ENCODE results near the gene PADI1. TPM values are rescaled to one million over a fixed set of nuclear protein-coding genes. Genes with fewer than 3 reads are reported as not detected.

Gene PADI1
- total and polyA plus RNA-seq, 2 donors (not counting 1 experiment from before 2014, with no cell fraction given), result not detected

DNA sequence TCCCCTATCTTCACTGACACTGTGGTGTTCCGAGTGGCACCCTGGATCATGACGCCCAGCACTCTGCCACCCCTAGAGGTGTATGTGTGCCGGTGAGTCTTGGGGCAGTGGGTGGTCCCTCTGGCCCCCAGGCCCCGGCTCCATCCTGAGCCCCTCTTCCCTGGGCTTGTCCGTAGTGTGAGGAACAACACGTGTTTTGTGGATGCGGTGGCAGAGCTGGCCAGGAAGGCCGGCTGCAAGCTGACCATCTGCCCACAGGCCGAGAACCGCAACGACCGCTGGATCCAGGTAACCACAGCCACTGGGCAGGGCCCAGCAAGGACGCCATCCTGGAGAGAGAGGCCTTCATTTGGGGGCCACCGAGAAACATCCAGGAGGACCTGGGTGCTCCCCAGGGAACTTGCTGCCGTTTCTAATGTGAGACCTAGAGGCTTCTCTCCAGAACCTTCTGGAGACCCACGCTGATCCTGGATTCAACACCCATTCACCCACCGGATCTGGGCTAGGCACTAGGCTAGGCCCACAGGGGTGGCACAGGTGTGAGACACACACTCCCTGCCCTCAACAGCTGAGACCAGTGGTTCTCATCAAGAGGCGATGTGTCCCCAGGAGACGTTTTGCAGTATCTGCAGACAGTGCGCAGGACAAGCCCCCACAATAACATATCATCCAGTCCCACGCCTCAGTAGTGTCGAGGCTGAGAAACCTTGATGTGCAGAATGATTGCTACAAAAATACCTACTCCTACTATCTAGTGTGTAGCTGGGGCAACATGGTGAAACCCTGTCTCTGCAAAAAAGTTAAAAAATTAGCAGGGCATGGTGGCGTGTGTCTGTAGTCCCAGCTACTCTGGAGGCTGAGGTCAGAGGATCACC lies 66.2 kb downstream of the PADI1 start:
- POLR2A ChIA-PET, result no interaction called here
- Histone ChIP-seq H3K27ac (ENCODE audit: low read length in 2 of 2) (no peak overlapping the region), H3K9ac (ENCODE audit: low read length) (no peak overlapping the region), H3K4me2 (replicated peaks; ENCODE audit: low read depth, low read length, poor library complexity, severe bottlenecking) (no peak overlapping the region), H2AFZ (ENCODE audit: insufficient read depth, low read depth, low read length, poor library complexity, severe bottlenecking) (no peak overlapping the region), H3K9me3 (ENCODE audit: control extremely low read depth in 1 of 3, control insufficient read depth in 2 of 3, insufficient read depth in 1 of 3, low read length in 2 of 3) (no peaks in the 10 kb centered on the region), H3K27me3 (replicated peaks in 1 of 4; ENCODE audit: control extremely low read depth in 1 of 4, control insufficient read depth in 3 of 4, insufficient read depth in 4 of 4, low read length in 3 of 4) (peaks cover 0 to 8% (median 0%) of the 10 kb centered on the region in 4 experiments), H4K20me1 (ENCODE audit: control insufficient read depth, insufficient read depth, low read length, poor library complexity, severe bottlenecking) (no peaks in the 10 kb centered on the region), H3K4me1 (ENCODE audit: control insufficient read depth in 2 of 2, insufficient read depth in 2 of 2, low read length in 2 of 2) (no peaks in the 10 kb centered on the region), H3K79me2 (ENCODE audit: control insufficient read depth, insufficient read depth, low read length) (no peaks in the 10 kb centered on the region), H3K36me3 (replicated peaks in 1 of 2; ENCODE audit: control extremely low read depth in 1 of 2, control insufficient read depth in 1 of 2, extremely low read depth in 1 of 2, insufficient read depth in 2 of 2, low read length in 1 of 2) (no peaks in the 10 kb centered on the region), H3K4me3 (ENCODE audit: control extremely low read depth in 1 of 5, extremely low read depth in 1 of 5, insufficient read depth in 1 of 5, low read depth in 2 of 5, low read length in 4 of 5) (no peak overlapping the region)
- CTCF ChIA-PET, result interaction anchor here (1.2 kb wide), 1 partner anchor 24 kb away, joined by 3 read pairs; no protein-coding TSS in a partner anchor
- ATAC-seq (ENCODE audit: low read depth) (no peak), DNase-seq (no peak)
- Mint-ChIP-seq H3K9me3 (ENCODE audit: insufficient read depth) (no peaks in the 10 kb centered on the region), H3K4me1 (no peaks in the 10 kb centered on the region), H3K27ac (no peak overlapping the region), H3K27me3 (peaks cover 8% of the 10 kb centered on the region), H3K4me3 (no peak overlapping the region)
- intact Hi-C loops (cut with micrococcal nuclease), result no loop called here
- 94% methylated on average over 18 of the region's 23 CpGs for WGBS (ENCODE audit: insufficient coverage)
- TF ChIP-seq EZH2 (IDR thresholded peaks at IDR 0.05; ENCODE audit: borderline replicate concordance, insufficient read depth, low read depth, low read length, poor library complexity, severe bottlenecking), result no peak
- TF ChIP-seq, protein P1, sequence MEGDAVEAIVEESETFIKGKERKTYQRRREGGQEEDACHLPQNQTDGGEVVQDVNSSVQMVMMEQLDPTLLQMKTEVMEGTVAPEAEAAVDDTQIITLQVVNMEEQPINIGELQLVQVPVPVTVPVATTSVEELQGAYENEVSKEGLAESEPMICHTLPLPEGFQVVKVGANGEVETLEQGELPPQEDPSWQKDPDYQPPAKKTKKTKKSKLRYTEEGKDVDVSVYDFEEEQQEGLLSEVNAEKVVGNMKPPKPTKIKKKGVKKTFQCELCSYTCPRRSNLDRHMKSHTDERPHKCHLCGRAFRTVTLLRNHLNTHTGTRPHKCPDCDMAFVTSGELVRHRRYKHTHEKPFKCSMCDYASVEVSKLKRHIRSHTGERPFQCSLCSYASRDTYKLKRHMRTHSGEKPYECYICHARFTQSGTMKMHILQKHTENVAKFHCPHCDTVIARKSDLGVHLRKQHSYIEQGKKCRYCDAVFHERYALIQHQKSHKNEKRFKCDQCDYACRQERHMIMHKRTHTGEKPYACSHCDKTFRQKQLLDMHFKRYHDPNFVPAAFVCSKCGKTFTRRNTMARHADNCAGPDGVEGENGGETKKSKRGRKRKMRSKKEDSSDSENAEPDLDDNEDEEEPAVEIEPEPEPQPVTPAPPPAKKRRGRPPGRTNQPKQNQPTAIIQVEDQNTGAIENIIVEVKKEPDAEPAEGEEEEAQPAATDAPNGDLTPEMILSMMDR (IDR thresholded peaks at IDR 0.05), result no peak

DNA sequence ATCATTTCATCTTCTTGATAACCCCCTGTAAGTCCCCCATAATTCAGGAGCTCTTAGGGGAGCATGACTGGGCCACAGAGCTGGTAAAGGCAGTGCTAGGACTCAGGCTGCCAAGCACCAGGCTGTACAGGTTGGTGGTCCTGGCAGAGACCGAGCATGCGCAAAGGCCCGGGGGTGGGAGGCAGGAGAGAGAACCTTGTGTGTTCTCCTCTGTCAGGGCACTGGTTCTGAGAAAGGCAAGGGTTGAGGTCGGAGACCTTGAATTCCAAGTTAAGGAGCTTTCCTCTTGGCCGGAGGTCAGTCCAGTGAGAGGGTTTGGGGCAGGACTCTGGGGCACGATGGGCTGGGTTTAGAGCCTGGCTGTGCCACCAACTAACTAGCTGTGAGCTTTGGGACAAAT lies 67.1 kb downstream of the PADI1 start:
- WGBS (ENCODE audit: insufficient coverage), result 98% methylated on average over 5 of the region's 6 CpGs
- peaks cover 8% of the 10 kb centered on the region for H3K27me3 Mint-ChIP-seq
- intact Hi-C loops (cut with micrococcal nuclease), result no loop called here
- TF ChIP-seq, protein P1 (IDR thresholded peaks at IDR 0.05), result no peak
- no peak for TF ChIP-seq EZH2 (IDR thresholded peaks at IDR 0.05; ENCODE audit: borderline replicate concordance, insufficient read depth, low read depth, low read length, poor library complexity, severe bottlenecking)
- Histone ChIP-seq H2AFZ (ENCODE audit: insufficient read depth, low read depth, low read length, poor library complexity, severe bottlenecking) (no peak overlapping the region), H3K4me3 (ENCODE audit: control extremely low read depth in 1 of 5, extremely low read depth in 1 of 5, insufficient read depth in 1 of 5, low read depth in 2 of 5, low read length in 4 of 5) (no peak overlapping the region), H4K20me1 (ENCODE audit: control insufficient read depth, insufficient read depth, low read length, poor library complexity, severe bottlenecking) (no peaks in the 10 kb centered on the region), H3K4me2 (replicated peaks; ENCODE audit: low read depth, low read length, poor library complexity, severe bottlenecking) (no peak overlapping the region), H3K36me3 (replicated peaks in 1 of 2; ENCODE audit: control extremely low read depth in 1 of 2, control insufficient read depth in 1 of 2, extremely low read depth in 1 of 2, insufficient read depth in 2 of 2, low read length in 1 of 2) (no peaks in the 10 kb centered on the region), H3K9ac (ENCODE audit: low read length) (no peak overlapping the region), H3K27ac (ENCODE audit: low read length in 2 of 2) (no peak overlapping the region), H3K79me2 (ENCODE audit: control insufficient read depth, insufficient read depth, low read length) (no peaks in the 10 kb centered on the region), H3K9me3 (ENCODE audit: control extremely low read depth in 1 of 3, control insufficient read depth in 2 of 3, insufficient read depth in 1 of 3, low read length in 2 of 3) (no peaks in the 10 kb centered on the region), H3K27me3 (replicated peaks in 1 of 4; ENCODE audit: control extremely low read depth in 1 of 4, control insufficient read depth in 3 of 4, insufficient read depth in 4 of 4, low read length in 3 of 4) (peaks cover 0 to 8% (median 0%) of the 10 kb centered on the region in 4 experiments), H3K4me1 (ENCODE audit: control insufficient read depth in 2 of 2, insufficient read depth in 2 of 2, low read length in 2 of 2) (no peaks in the 10 kb centered on the region)
- POLR2A ChIA-PET, result no interaction called here
- CTCF ChIA-PET, result interaction anchor here (1.2 kb wide), 1 partner anchor 25 kb away, joined by 3 read pairs; no protein-coding TSS in a partner anchor
- H3K4me1 Mint-ChIP-seq, result no peaks in the 10 kb centered on the region
- no peak overlapping the region for H3K4me3 Mint-ChIP-seq
- H3K27ac Mint-ChIP-seq, result no peak overlapping the region
- DNase-seq, result no peak
- H3K9me3 Mint-ChIP-seq (ENCODE audit: insufficient read depth), result no peaks in the 10 kb centered on the region
- ATAC-seq (ENCODE audit: low read depth), result no peak

All from B cell (primary cell).